Measurements from ENCODE around the gene CDCA7.

The CDCA7 gene

GRCh38 chr2:173397539-173397938, 42.9 kb downstream of the CDCA7 start:
- Mint-ChIP-seq H3K4me3 (no peak overlapping the region), H3K27me3 (ENCODE audit: low read depth, poor library complexity) (peaks cover 14% of the 10 kb centered on the region), H3K27ac (peak overlapping the region; percentile 3), H3K9me3 (no peaks in the 10 kb centered on the region), H3K36me3 (ENCODE audit: low read depth) (no peaks in the 10 kb centered on the region), H3K4me1 (peaks cover 56% of the 10 kb centered on the region)
- DNase-seq = no peak
- TF ChIP-seq, protein P1, sequence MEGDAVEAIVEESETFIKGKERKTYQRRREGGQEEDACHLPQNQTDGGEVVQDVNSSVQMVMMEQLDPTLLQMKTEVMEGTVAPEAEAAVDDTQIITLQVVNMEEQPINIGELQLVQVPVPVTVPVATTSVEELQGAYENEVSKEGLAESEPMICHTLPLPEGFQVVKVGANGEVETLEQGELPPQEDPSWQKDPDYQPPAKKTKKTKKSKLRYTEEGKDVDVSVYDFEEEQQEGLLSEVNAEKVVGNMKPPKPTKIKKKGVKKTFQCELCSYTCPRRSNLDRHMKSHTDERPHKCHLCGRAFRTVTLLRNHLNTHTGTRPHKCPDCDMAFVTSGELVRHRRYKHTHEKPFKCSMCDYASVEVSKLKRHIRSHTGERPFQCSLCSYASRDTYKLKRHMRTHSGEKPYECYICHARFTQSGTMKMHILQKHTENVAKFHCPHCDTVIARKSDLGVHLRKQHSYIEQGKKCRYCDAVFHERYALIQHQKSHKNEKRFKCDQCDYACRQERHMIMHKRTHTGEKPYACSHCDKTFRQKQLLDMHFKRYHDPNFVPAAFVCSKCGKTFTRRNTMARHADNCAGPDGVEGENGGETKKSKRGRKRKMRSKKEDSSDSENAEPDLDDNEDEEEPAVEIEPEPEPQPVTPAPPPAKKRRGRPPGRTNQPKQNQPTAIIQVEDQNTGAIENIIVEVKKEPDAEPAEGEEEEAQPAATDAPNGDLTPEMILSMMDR (IDR thresholded peaks at IDR 0.05) = no peak

- Mint-ChIP-seq H3K4me3 (no peak overlapping the region), H3K27me3 (ENCODE audit: low read depth, poor library complexity) (peaks cover 23% of the 10 kb centered on the region), H3K27ac (no peak overlapping the region), H3K36me3 (ENCODE audit: low read depth) (no peaks in the 10 kb centered on the region), H3K4me1 (peaks cover 55% of the 10 kb centered on the region), H3K9me3 (no peaks in the 10 kb centered on the region)
- no peak for DNase-seq
- TF ChIP-seq, protein P1 (IDR thresholded peaks at IDR 0.05) = no peak
Observed at GRCh38 chr2:173399229-173399628, 44.6 kb downstream of the CDCA7 start.

GRCh38 chr2:173400760-173401159, 46.1 kb downstream of the CDCA7 start:
- Mint-ChIP-seq H3K27ac (no peak overlapping the region), H3K4me1 (peaks cover 49% of the 10 kb centered on the region), H3K9me3 (no peaks in the 10 kb centered on the region), H3K36me3 (ENCODE audit: low read depth) (no peaks in the 10 kb centered on the region), H3K4me3 (peak overlapping the region; percentile 82), H3K27me3 (ENCODE audit: low read depth, poor library complexity) (peaks cover 19% of the 10 kb centered on the region)
- TF ChIP-seq, protein P1 (IDR thresholded peaks at IDR 0.05) = no peak
- no peak for DNase-seq

- Mint-ChIP-seq H3K27ac (no peak overlapping the region), H3K27me3 (ENCODE audit: low read depth, poor library complexity) (peaks cover 19% of the 10 kb centered on the region), H3K36me3 (ENCODE audit: low read depth) (no peaks in the 10 kb centered on the region)
Observed at GRCh38 chr2:173401716-173402326, 47.1 kb downstream of the CDCA7 start.

DNA sequence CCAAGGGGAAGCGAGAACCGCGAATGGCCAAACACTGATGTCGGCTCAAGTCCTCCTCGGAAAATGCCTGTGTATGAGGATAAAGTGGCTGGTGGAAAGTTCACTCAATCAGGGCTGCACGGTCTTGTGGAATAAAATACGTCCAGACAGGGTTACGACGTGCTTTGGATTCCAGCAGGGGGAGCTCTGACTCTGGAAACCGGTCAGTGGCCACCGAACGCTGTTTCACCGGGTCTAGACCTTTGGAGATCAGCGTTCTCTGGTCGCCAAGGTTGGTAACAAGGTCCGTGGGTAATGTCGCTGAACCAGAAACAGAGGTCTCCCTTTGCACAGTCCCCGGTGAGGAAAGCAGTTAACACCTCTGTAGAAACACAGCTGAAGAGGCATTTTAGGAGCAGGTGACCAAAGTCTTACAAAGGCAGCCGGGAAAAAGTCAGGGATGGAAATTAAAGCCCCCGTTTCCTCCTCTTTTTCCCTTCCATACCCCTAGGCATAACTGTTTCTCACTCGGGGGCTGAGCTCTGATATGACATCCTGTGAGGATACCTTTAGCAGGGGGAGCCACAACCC, 47.8 kb downstream of the CDCA7 start:
- H3K36me3 Mint-ChIP-seq (ENCODE audit: low read depth) = no peaks in the 10 kb centered on the region
- peaks cover 18% of the 10 kb centered on the region for H3K27me3 Mint-ChIP-seq (ENCODE audit: low read depth, poor library complexity)
- peaks cover 47% of the 10 kb centered on the region for H3K4me1 Mint-ChIP-seq
- no peaks in the 10 kb centered on the region for H3K9me3 Mint-ChIP-seq
- no peak overlapping the region for H3K27ac Mint-ChIP-seq
- DNase-seq = peak; percentile 87
- H3K4me3 Mint-ChIP-seq = peak overlapping the region; percentile 82
- TF ChIP-seq, protein P1 (IDR thresholded peaks at IDR 0.05) = peak; percentile 81

More at GRCh38 chr2:173401716-173402326, 47.1 kb downstream of the CDCA7 start:
- Mint-ChIP-seq H3K4me1 (peaks cover 52% of the 10 kb centered on the region), H3K9me3 (no peaks in the 10 kb centered on the region), H3K4me3 (peak overlapping the region; percentile 82)
- DNase-seq = peak; percentile 30
- TF ChIP-seq, protein P1 (IDR thresholded peaks at IDR 0.05) = no peak
